Measurements from ENCODE around the gene SLC44A3. TPM values are rescaled to one million over a fixed set of nuclear protein-coding genes. Genes with fewer than 3 reads are reported as not detected.

Gene SLC44A3
- polyA plus RNA-seq, 1 donor from 2014 or later = not detected

DNA sequence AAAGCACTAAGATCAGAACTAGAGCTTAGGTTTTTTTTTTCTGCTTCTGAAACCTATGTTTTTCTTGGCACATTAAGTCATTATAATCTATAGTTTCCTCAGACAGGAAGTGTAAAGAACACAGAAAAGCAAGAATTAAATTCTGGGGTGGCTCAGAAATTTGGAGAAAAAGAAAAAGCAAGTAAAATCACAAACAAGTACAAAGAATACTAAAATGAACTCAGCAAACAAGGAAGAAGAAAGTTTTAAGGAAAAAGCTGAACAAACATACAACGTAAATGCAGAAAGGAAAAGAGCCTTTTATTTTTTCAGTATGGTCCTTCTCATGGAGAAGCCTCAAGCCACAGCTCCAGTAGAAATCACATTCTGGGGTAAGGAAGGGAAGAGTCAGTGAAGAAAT is 115.3 kb downstream of the SLC44A3 start:
- H3K79me2 ChIP-seq (replicated peaks; ENCODE audit: insufficient read depth, low read length) = no peaks in the 10 kb centered on the region
- H3K4me2 ChIP-seq (ENCODE audit: low read length) = no peak overlapping the region
- TF ChIP-seq RAD21 (conservative IDR thresholded peaks at IDR 0.05) (no peak), SMC3 (conservative IDR thresholded peaks at IDR 0.05; ENCODE audit: poor library complexity) (no peak), POLR2AphosphoS5 (IDR thresholded peaks at IDR 0.05) (no peak), EP300 (conservative IDR thresholded peaks at IDR 0.05; ENCODE audit: poor library complexity, severe bottlenecking) (no peak), EZH2 (IDR thresholded peaks at IDR 0.05; ENCODE audit: borderline replicate concordance, insufficient read depth, low read length, poor library complexity, severe bottlenecking) (no peak), TAF1 (IDR thresholded peaks at IDR 0.05; ENCODE audit: low read depth) (no peak), REST (IDR thresholded peaks at IDR 0.05; ENCODE audit: borderline replicate concordance) (no peak), MXI1 (conservative IDR thresholded peaks at IDR 0.05; ENCODE audit: poor library complexity, severe bottlenecking) (no peak)
- TF ChIP-seq, protein P1, sequence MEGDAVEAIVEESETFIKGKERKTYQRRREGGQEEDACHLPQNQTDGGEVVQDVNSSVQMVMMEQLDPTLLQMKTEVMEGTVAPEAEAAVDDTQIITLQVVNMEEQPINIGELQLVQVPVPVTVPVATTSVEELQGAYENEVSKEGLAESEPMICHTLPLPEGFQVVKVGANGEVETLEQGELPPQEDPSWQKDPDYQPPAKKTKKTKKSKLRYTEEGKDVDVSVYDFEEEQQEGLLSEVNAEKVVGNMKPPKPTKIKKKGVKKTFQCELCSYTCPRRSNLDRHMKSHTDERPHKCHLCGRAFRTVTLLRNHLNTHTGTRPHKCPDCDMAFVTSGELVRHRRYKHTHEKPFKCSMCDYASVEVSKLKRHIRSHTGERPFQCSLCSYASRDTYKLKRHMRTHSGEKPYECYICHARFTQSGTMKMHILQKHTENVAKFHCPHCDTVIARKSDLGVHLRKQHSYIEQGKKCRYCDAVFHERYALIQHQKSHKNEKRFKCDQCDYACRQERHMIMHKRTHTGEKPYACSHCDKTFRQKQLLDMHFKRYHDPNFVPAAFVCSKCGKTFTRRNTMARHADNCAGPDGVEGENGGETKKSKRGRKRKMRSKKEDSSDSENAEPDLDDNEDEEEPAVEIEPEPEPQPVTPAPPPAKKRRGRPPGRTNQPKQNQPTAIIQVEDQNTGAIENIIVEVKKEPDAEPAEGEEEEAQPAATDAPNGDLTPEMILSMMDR (IDR thresholded peaks at IDR 0.05; ENCODE audit: poor library complexity, severe bottlenecking) = no peak
- H3F3A ChIP-seq (ENCODE audit: insufficient read depth, low read length, poor library complexity, severe bottlenecking) = no peaks in the 10 kb centered on the region
- H3K9me2 ChIP-seq (ENCODE audit: insufficient read depth, low read length) = no peaks in the 10 kb centered on the region
- no peaks in the 10 kb centered on the region for H3K9me3 ChIP-seq (ENCODE audit: low read length)
- no peaks in the 10 kb centered on the region for H3K36me3 ChIP-seq (ENCODE audit: insufficient read depth, low read length)
- no peak overlapping the region for H2AFZ ChIP-seq (ENCODE audit: low read depth, low read length)
- H4K20me1 ChIP-seq (ENCODE audit: insufficient read depth) = no peaks in the 10 kb centered on the region
- H3K27me3 ChIP-seq (ENCODE audit: insufficient read depth, low read depth, low read length) = no peaks in the 10 kb centered on the region
- no peak overlapping the region for H3K27ac ChIP-seq (ENCODE audit: low read length)
- H3K4me3 ChIP-seq (ENCODE audit: low read length) = no peak overlapping the region
- H3K9ac ChIP-seq (ENCODE audit: low read length) = no peak overlapping the region

DNA sequence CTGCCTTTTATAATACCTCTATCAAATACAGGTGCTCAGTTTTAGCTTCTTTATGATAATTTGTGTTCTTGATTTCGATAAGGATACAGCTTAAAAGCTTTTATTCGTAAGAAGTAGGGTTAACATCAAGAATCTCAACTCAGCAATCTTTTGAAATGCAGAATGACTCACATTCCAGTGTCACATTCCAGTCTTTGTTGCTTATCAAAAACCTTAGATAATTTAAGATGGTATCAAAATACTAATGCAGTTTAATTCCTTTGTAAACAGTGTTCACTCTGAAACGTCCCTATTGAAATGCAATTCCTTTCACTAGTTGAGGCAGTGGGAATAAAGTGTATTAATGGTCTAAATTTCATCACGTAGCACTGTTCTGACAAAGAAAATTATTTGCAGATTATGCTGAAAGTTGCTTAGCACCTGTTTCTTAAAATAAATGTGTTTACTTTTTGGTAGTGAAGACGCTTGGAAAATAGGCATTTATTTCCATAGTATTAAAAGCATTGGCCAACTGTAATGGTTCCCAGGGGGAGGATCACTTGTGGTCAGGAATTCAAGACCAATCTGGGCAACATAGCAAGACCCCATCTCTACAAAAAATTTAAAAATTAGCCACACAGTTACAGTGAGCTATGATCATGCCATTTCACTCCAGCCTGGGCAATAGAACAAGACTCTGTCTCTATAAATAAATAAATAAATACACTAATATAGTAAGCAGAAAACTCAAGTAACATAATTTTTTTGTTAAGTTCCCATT is 116.9 kb downstream of the SLC44A3 start:
- Histone ChIP-seq H3K9me3 (ENCODE audit: low read length) (no peaks in the 10 kb centered on the region), H3K4me2 (ENCODE audit: low read length) (no peak overlapping the region), H3K4me3 (ENCODE audit: low read length) (no peak overlapping the region), H3K9ac (ENCODE audit: low read length) (no peak overlapping the region), H2AFZ (ENCODE audit: low read depth, low read length) (no peak overlapping the region), H3K27ac (ENCODE audit: low read length) (no peak overlapping the region), H3K36me3 (ENCODE audit: insufficient read depth, low read length) (no peaks in the 10 kb centered on the region), H3K27me3 (ENCODE audit: insufficient read depth, low read depth, low read length) (no peaks in the 10 kb centered on the region), H3K9me2 (ENCODE audit: insufficient read depth, low read length) (no peaks in the 10 kb centered on the region), H3K79me2 (replicated peaks; ENCODE audit: insufficient read depth, low read length) (no peaks in the 10 kb centered on the region), H4K20me1 (ENCODE audit: insufficient read depth) (no peaks in the 10 kb centered on the region), H3F3A (ENCODE audit: insufficient read depth, low read length, poor library complexity, severe bottlenecking) (no peaks in the 10 kb centered on the region)
- no peak for TF ChIP-seq MXI1 (conservative IDR thresholded peaks at IDR 0.05; ENCODE audit: poor library complexity, severe bottlenecking)
